Left lung (tissue), 10 donors: ENCODE results near the gene DCAF4L1. TPM values are rescaled to one million over a fixed set of nuclear protein-coding genes. Genes with fewer than 3 reads are reported as not detected.

Source experiments
- ATAC-seq: fragments of 200-7000 bp; cut with Tn5 transposase; one replicate; pipeline ENCODE4 v1.9.1; 2020; ENCODE audit warnings: moderate library complexity
- DNase-seq, 4 donors: peaks; one replicate each; pipeline ENCODE4 v3.0.0-alpha.2; 2013 to 2020
- H3K27ac ChIP-seq, 2 donors: fragments of 200-600 bp; sonication (generic) in 1 of 2; one replicate each; pipeline versions ENCODE4 v1.5.0 to v1.8.0; 2020 to 2021
- H3K27me3 ChIP-seq, 2 donors: fragments of 200-600 bp; sonication (generic) in 1 of 2; one replicate each; pipeline versions ENCODE4 v1.5.0 to v1.8.0; 2020 to 2021
- H3K36me3 ChIP-seq, 2 donors: fragments of 200-600 bp; sonication (generic) in 1 of 2; one replicate each; pipeline versions ENCODE4 v1.5.0 to v1.8.0; 2020 to 2021
- H3K4me1 ChIP-seq, 2 donors: fragments of 200-600 bp; one replicate each; pipeline ENCODE4 v1.8.0; 2021
- H3K4me3 ChIP-seq, 2 donors: fragments of 200-600 bp; sonication (generic) in 1 of 2; one replicate each; pipeline versions ENCODE4 v1.5.0 to v1.8.0; 2020 to 2021; ENCODE audit warnings: mild to moderate bottlenecking in 1 of 2
- H3K9me3 ChIP-seq, 2 donors: fragments of 200-600 bp; sonication (generic) in 1 of 2; one replicate each; pipeline versions ENCODE4 v1.5.0 to v1.8.0; 2020 to 2021
- intact Hi-C, 2 donors: fragments of 100-400 bp; cut with DNase I; formaldehyde crosslinking; loops; one replicate each; pipeline versions ENCODE4 v1.11.2 to v1.14.2; 2022
- polyA plus RNA-seq, 6 donors: library from polyadenylated mRNA; unstranded; fragments of 120-200 nt; gene quantifications; one replicate each; pipeline ENCODE4 v1.2.1, GENCODE V29; 2013; ENCODE audit not compliant: insufficient read length in 6 of 6
- total RNA-seq, 2 donors: library from RNA; stranded (reverse); fragmentation: NEBNext Ultra II Directional; extraction: Animal tissue kit (Norgen Biotek cat#: 25700); gene quantifications; one replicate each; pipeline ENCODE4 v1.2.1, GENCODE V29; 2021
- TF ChIP-seq, protein P1 (sequence below), 2 donors: fragments of 200-600 bp; sonication (generic) in 1 of 2; IDR thresholded peaks; one replicate each; pipeline versions ENCODE4 v1.5.0 to v1.8.0; 2021; ENCODE audit warnings: antibody characterized with exemption in 2 of 2
- donor health status: DM: no; HTN: yes; CAD: no.
- donor health status: DM: no; HTN: no; CAD: no.

Gene DCAF4L1
- total and polyA plus RNA-seq, 8 donors: 0.15 to 0.58 (median 0.23) TPM

- Histone ChIP-seq H3K27me3 (no peaks in the 10 kb centered on the region), H3K27ac (no peak overlapping the region), H3K4me1 (no peaks in the 10 kb centered on the region), H3K36me3 (no peaks in the 10 kb centered on the region), H3K9me3 (peaks cover 0 to 6% of the 10 kb centered on the region in 2 donors), H3K4me3 (no peak overlapping the region)
- no peak for ATAC-seq
- TF ChIP-seq, protein P1, sequence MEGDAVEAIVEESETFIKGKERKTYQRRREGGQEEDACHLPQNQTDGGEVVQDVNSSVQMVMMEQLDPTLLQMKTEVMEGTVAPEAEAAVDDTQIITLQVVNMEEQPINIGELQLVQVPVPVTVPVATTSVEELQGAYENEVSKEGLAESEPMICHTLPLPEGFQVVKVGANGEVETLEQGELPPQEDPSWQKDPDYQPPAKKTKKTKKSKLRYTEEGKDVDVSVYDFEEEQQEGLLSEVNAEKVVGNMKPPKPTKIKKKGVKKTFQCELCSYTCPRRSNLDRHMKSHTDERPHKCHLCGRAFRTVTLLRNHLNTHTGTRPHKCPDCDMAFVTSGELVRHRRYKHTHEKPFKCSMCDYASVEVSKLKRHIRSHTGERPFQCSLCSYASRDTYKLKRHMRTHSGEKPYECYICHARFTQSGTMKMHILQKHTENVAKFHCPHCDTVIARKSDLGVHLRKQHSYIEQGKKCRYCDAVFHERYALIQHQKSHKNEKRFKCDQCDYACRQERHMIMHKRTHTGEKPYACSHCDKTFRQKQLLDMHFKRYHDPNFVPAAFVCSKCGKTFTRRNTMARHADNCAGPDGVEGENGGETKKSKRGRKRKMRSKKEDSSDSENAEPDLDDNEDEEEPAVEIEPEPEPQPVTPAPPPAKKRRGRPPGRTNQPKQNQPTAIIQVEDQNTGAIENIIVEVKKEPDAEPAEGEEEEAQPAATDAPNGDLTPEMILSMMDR (IDR thresholded peaks at IDR 0.05): no peak
- DNase-seq: no peak
- intact Hi-C loops: no loop called here
Measured at GRCh38 chr4:41982716-41983115, 1.2 kb downstream of the DCAF4L1 start.

GRCh38 chr4:41985151-41985550 is 3.6 kb downstream of the DCAF4L1 start:
- ATAC-seq (no peak), DNase-seq (no peak)
- no peaks in the 10 kb centered on the region for H3K27me3 ChIP-seq
- H3K36me3 ChIP-seq: no peaks in the 10 kb centered on the region
- intact Hi-C loops: no loop called here
- H3K9me3 ChIP-seq: peaks cover 0 to 6% of the 10 kb centered on the region in 2 donors
- H3K4me1 ChIP-seq: peaks cover 5 to 9% of the 10 kb centered on the region in 2 donors
- TF ChIP-seq, protein P1 (IDR thresholded peaks at IDR 0.05): no peak
- no peak overlapping the region for H3K4me3 ChIP-seq
- H3K27ac ChIP-seq: no peak overlapping the region

DNA sequence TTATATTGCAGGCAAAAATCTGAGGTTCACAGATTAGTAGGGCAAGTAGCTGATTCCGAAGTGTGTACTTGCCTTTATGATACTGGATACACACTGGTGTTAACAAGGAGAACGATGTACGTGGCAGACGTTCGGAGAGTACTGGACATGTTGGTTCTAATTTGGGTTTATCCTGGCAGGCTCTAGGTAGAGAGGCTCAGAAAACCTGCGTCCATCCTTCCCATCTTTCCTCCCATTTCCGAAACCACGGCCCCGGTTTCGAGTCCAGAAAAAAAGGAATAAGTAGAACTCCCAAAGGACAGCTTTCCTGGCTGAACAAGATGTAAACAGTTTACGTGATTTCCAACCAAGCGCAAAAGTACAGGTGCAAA is 8.4 kb downstream of the DCAF4L1 start:
- peak; percentile 23 for ATAC-seq

DNA sequence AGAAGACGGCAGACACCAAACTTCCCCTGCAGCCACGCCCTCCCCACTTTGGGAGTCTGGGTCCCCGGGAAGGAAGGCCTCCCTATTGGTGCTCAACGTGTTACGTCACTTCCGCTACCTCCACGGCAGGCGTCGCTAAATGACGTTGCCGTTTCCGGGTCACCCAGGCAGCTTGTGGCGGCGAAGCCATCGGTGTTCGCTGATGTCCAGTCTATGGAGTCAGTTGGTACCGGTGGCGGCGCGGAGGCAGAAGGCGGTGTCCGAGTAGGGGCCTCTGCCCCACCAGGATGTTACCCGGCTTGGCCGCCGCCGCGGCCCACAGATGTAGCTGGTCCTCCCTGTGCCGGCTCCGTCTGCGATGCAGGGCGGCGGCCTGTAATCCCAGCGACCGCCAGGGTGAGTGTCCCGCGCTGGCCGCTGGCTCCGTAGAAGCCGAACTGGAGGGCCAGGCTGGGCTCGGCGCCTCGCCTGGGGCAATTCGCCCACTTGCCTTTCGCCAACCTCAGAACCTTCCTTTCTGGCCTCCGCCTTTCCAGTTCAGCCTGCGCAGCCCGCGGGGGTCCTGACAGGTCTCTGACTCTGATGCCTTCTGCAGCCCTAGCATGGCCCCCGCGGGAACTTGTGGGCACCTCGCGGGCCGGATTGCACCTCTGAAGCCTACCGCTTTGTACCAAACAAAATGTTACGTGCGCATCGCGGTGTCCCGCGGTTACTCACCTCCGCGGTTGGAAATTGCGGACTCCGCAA is 9.0 kb downstream of the DCAF4L1 start, which contains the start of gene SLC30A9:
SLC30A9 (plus strand) TSS at position 166 of the 747 bp plus-strand sequence; CDS start at position 288, 122 bp downstream.
- Histone ChIP-seq H3K4me3 (peak within 1 kb of the TSS; percentile 85 to 92), H3K27me3 (no peaks in the 10 kb centered on the region), H3K9me3 (no peaks in the 10 kb centered on the region), H3K36me3 (no peaks in the 10 kb centered on the region), H3K27ac (peak within 1 kb of the TSS; percentile 74 to 89), H3K4me1 (peaks cover 10 to 37% of the 10 kb centered on the region in 2 donors)
- ATAC-seq (peak; percentile 99), DNase-seq (peak; percentile 93 to 98 (median 96))
- intact Hi-C loops: no loop called here
- TF ChIP-seq, protein P1 (IDR thresholded peaks at IDR 0.05): peak; percentile 22 to 60

More for the DNA sequence above, 8.4 kb downstream of the DCAF4L1 start:
- Histone ChIP-seq H3K9me3 (no peaks in the 10 kb centered on the region), H3K27ac (peak overlapping the region; percentile 74 to 89), H3K4me3 (peak overlapping the region; percentile 85 to 92), H3K27me3 (no peaks in the 10 kb centered on the region), H3K4me1 (peaks cover 10 to 37% of the 10 kb centered on the region in 2 donors), H3K36me3 (no peaks in the 10 kb centered on the region)
- DNase-seq: no peak
- intact Hi-C loops: no loop called here
- TF ChIP-seq, protein P1 (IDR thresholded peaks at IDR 0.05): no peak

DNA sequence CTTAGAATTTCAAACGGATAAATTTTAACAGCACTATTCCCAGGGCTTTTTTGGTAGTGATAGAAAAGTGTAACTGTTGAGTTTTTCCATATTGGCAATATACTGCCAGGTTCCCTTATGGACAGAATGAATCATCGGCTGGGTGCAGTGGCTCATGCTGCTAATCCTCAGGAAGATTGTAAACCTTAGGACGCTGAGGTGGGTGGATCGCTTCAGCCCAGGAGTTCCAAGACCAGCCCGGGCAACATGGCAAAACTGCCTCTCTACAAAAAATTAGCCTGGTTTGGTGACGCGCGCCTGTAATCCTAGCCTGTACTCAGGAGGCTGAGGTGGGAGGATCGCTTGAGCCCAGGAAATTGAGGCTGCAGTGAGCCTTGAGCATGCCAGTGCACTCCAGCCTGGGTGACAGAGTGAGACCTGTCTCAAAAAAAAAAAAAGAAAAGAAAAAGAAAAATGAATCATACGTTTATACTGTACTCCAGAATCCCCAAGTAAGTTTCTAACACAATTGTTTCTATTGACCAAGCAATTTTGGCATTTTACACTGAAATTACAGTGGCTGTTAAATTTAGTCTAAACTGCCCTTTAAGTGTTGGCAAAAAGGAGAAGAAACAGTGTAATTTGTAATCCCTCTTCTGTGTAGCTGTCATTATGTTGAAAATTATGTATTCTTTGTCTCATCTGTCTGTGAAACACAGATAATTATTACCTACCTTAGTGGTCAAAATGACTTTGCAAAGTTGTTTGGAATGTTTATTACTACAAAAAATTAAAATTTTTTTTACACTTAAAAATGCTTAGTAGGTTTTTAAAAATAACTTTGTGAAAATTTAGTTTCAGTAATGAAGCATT is 10.6 kb downstream of the DCAF4L1 start:
- H3K36me3 ChIP-seq: no peaks in the 10 kb centered on the region
- peaks cover 10 to 37% of the 10 kb centered on the region in 2 donors for H3K4me1 ChIP-seq
- ATAC-seq (no peak), DNase-seq (no peak)
- H3K9me3 ChIP-seq: no peaks in the 10 kb centered on the region
- H3K4me3 ChIP-seq: peak overlapping the region in 1 of 2 donors; percentile 92
- H3K27me3 ChIP-seq: no peaks in the 10 kb centered on the region
- TF ChIP-seq, protein P1 (IDR thresholded peaks at IDR 0.05): no peak
- H3K27ac ChIP-seq: no peak overlapping the region
- intact Hi-C loops: no loop called here
